NCI-H2196 (cell line): ENCODE results near the gene CTBP2.

Experiments
- DNase-seq: peaks from one replicate; lab custom pipeline; 2025; ENCODE audit not compliant: unreplicated experiment; lab: John Stamatoyannopoulos, UW

The CTBP2 gene

DNA sequence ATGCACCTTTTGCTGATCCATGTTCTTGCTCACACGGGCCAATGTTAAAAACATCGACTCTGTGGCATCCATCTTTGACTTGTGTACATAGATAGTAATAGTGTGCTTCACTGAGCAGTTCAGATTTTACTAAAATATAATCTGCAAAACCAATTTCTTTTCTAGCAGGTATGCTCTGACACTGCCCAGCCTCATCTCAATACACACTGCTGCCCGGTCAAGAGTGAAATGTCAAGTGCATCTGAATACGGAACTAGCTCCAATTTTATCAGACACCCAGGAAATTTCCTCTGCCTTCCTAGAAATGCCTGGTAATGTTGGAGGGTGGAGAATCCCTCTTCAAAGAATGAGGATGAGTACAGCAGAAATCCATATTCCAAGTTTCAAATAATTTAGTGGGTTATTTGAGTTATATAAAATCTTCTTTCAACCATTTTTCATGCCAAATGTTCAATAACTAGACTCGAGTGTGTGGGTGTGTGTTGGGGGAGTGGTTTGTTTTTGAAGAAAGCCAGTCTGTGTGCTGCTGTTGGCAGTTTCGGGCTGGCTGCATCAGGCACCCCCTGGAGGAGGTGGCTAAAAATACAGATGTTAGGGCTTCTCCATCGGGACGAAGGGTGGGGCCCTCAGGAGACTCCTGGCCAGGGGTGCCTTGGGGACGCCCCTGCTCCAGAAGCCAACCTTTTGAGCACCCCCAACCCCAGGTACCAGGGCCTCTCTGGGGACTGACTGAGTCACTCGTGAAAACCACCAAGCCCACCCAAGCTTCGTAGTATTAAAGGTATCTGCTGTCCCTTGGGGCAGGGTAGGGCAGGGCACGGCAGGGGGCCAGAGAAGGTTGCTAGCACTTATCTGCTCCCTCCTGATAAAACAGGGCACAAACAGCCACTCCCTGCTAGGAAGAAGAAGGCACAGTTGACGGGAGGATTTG lies 15.4 kb downstream of the CTBP2 start:
- no peak for DNase-seq

DNA sequence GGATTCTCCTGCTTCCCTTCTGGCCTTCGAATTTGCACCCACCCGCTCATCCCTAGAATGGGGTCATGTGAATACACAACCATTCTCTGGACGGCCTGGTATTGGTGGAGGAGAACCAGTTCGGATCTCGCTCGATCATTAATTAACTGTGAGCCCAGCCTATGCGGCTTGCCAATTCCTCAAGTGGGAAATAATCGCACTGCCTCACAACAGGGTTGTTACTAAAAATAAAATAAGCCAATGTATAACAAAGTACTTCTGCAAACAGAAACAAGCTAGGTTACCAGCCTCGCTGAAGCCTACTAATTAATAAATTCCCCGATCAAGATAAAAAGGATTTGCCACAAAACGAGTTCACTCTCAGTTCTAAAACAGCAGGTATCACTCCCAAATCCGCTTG lies 16.2 kb downstream of the CTBP2 start:
- DNase-seq, result no peak

DNA sequence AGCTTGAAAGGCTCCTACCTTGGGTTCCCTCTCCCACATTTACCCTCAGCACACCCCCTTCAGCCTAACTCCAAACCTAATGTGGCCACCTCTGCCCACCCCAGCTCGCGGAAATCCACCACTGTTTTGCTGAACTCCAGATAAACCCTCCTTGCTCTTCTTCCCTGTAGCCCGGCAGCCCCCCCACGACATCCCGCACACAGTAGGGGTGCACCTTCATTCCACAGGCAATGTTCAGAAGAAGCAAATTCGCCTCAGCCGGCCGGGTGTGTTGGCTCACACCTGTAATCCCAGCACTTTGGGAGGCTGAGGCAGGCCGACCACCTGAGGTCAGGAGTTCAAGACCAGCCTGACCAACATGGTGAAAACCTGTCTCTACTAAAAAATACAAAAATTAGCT lies 17.4 kb downstream of the CTBP2 start:
- DNase-seq, result no peak

GRCh38 chr10:125141860-125142484 lies 18.4 kb downstream of the CTBP2 start:
- no peak for DNase-seq

- DNase-seq, result no peak
These were observed 19.1 kb downstream of the CTBP2 start for GRCh38 chr10:125141150-125141859.

- no peak for DNase-seq
These were observed 20.2 kb downstream of the CTBP2 start for GRCh38 chr10:125140151-125140550.

DNA sequence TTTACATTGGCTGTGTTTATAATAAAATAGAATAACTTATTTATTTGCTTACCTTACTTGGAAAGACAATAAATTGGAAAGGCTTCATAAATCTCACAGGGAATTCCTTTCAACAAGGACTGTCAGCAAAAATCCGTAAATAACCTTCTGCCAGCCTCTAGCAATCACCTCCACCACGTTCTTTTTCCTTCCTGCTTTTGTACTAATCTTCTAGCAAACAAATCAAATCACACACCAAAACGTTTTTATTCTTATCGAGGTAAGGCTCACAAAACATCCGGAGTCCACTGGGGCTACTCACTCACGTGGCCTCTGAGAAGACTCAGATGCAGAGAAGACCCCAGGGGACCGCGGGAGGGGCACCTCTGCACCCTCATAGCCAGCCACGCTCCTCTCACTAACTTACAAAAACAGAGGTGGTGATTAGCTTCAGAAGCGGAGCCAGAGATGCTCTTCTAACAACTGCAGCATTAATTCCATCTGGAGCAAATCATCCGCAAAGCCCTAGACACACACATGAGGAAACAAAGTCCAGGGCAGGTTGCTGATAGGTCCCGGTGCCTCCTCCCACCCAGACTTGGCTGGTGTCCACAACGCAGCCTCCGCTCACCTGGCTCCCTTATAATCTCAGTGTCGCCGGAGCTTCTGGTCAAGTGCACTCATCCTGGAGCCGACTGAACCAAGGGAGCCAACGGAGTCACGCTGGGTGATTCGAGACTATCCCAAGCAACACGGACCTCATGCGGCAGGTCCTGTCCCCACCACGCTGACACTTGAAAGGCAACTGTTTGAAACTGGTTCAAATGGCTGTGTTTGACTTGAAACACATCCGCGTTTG lies 22.5 kb downstream of the CTBP2 start:
- DNase-seq, result peak; percentile 65

GRCh38 chr10:125136087-125136486 lies 24.3 kb downstream of the CTBP2 start:
- no peak for DNase-seq

GRCh38 chr10:125135771-125136035 lies 24.7 kb downstream of the CTBP2 start:
- DNase-seq, result no peak

DNA sequence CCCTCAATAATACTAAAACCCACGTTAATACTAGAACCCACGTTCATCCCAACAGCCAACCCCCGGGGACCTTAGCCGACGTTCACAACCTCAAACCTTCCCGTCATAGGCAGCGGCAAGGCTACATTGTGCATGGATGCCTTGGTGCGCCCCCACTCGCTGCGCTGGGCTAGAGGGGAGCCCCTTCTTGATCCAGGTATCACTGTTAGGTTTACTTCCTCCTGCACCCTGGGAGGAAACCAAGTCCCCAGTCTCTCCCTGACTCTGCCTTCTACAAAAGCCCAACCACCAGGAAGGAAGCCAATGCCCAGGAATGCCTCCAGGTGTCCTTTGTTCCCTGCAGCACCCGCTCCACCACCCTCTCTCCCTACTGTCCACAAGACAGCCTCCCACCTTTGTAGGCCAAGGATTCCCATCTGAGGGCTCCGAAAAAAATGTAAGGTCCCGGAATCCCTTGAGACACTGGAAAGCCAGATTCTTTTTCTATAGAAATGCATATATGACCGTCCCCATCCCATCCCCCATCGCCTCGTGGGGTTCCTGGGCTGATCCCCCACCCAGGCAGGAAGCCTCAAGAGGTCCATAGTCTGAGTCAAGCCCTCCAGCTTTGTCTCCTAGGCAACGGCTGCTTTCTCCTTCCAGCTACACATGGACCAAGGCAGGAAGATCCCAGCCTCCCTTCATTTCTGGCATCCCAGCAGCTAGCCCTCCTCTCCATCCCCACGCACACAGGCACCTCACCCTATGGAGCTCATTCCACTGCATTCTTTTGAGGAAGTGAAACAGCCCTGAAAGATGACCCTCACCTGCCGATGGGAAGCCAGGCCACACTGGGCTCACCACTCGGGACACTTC lies 25.2 kb downstream of the CTBP2 start:
- no peak for DNase-seq

GRCh38 chr10:125134483-125134848 lies 25.9 kb downstream of the CTBP2 start:
- DNase-seq, result no peak

GRCh38 chr10:125133696-125134482 lies 26.5 kb downstream of the CTBP2 start:
- no peak for DNase-seq

- DNase-seq, result no peak
These were observed 28.0 kb downstream of the CTBP2 start for GRCh38 chr10:125132344-125132743.

- DNase-seq, result no peak
These were observed 29.4 kb downstream of the CTBP2 start for GRCh38 chr10:125130916-125131315.

DNA sequence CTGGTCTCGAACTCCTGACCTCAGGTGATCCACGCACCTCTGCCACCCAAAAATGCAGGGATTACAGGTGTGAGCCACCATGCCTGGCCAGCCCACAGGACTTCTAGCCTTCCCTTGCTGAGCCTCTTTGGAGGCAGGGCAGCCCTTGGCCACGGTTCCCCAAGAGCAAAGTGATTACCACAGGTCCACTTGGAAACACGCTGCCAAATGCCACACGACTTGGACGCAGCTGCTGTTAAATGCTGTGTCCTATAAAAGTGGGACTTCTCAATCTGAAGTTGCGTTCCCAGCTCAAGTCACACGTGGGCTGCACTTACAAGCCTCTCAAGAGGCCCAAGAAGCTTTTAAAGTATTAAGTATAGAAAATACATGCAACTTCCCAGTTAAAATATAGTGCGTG lies 30.1 kb downstream of the CTBP2 start:
- no peak for DNase-seq

GRCh38 chr10:125129076-125129458 lies 31.3 kb downstream of the CTBP2 start:
- DNase-seq, result no peak

DNA sequence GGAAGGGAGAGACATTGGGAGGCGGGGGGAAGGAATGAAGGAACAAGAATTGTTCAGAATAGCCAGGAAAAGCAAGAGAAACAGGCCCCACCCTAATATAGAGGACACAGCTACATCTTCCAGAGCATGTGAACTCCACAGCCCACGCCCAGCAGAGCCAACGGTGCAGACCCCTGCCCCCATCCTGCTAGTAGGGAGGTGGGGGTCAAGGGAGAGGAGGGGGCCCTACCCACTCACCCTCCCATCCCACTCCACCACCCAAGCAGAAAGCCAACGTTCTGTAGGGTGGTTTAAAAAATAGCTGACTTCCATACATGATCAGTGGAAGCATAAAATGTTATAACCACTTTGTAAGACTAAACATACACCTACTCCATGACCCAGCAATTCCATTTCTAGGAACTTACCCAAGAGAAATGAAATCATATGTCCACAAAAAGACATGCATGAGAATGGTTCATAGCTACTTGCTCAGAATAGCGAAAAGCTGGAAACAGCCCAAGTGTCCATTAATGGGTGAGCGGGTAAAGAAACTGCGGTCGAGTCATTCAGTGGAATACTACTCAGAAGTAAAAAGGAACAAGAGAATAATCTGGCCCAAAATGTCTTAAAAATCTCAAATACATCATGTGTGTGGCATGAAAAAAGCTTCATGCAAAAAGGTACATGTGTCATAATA lies 31.8 kb downstream of the CTBP2 start:
- no peak for DNase-seq

DNA sequence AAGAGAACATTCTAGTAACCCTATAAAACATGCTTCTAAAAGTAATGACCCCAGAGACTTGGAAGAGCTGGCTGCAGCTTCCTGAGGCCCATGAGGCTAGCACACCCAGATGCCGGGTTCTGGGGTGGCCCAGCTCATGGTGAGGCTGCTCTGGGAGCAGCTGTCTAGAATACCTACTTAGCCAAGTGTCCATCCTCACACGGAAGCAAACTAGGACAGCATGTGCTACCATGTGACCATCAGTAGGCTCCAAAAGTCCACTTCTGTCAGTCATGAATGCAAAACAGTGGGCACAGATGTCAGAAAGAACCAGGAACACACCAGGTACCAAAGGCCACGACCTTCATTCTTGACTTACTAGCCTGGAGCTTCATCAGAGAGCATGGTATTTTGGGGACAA lies 32.4 kb downstream of the CTBP2 start:
- no peak for DNase-seq

DNA sequence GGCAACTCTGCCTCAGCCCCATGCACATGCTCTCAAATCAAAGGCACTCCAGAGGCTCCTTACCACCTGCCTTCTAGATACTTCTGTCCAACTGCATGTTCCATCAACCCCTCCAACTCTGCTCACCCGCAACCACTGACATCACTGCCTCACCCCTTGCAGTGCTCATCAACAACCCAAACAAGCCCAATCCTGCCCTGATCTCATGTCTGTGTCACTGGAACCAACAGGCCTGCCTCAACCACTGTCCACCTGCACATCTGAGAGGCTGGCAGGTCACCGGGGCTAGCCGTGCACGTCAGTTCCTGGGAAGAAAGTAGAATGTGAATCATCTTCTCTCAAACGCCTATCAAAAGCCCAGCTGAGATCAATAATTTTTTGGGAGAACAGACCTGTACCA lies 33.3 kb downstream of the CTBP2 start:
- DNase-seq, result no peak
